ENCODE measurements around the gene SMYD2.

Gene SMYD2

GRCh38 chr1:214303141-214303930 is 22.4 kb downstream of the SMYD2 start:
- peak; percentile 30 to 44 for DNase-seq

DNA sequence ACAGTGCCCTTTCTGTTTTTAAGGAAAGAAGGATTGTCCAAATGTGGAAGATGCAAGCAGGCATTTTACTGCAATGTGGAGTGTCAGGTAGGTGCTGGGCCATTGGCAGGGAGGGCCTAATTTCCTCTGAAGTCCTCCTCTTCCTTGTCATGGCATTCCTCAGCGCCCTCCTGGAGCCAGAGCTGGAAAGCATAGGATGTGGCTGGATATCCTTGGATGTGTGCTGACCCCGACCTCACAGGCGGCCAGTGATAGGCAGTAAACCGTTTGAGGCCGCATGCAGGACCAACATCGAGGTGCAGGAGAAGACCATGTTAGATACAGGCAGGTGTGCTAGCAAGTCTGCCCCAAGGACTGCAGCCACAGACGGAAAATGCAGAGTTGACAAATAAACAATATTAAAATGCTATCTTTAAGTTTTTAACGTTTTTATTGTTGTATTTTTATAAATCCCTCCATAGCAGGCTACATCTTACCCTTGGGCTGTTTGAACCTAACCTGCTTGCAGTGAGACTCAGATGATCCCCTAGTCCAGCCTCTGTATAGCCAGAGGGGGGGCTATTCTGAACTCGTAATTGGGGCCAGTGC is 24.3 kb downstream of the SMYD2 start:
- DNase-seq = no peak

DNA sequence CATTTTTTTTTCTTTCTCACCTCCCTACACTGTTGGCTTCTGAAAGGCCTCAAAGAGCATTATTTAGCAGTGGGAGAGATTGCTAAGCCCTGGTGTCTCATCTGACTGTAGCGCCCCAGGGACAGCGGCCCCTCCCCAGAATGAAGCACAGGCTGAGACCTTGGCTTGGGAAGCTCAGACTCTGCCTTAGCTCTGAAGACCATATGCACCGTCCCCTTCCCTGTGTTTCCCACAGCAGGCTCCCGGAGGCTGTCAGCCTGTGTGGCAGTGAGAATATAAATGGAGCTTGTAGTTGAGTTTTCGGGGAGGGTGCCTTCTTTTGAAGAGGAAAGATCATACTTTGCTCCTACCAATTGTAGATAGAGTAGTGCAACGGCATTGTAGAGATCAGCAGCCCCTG is 25.3 kb downstream of the SMYD2 start:
- no peak for DNase-seq

DNA sequence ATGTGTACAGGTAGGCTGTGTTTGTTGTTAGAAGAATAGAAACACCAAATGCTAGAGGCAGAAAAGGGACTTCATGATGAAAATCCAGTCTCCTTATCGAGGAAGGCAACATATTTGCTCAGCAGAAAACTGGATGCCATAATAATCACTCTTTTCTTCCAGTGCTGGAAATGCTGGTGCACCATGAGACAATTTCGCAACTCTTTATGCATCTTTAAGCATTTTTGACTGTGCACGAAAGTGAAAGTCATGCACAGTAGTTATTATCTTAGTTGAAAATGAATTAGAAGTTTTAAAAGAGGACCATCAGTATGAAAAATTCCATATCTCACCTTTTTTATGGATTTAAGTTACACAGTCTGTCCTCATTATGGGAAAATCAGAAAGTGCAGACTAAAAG is 29.1 kb downstream of the SMYD2 start:
- DNase-seq = no peak

DNA sequence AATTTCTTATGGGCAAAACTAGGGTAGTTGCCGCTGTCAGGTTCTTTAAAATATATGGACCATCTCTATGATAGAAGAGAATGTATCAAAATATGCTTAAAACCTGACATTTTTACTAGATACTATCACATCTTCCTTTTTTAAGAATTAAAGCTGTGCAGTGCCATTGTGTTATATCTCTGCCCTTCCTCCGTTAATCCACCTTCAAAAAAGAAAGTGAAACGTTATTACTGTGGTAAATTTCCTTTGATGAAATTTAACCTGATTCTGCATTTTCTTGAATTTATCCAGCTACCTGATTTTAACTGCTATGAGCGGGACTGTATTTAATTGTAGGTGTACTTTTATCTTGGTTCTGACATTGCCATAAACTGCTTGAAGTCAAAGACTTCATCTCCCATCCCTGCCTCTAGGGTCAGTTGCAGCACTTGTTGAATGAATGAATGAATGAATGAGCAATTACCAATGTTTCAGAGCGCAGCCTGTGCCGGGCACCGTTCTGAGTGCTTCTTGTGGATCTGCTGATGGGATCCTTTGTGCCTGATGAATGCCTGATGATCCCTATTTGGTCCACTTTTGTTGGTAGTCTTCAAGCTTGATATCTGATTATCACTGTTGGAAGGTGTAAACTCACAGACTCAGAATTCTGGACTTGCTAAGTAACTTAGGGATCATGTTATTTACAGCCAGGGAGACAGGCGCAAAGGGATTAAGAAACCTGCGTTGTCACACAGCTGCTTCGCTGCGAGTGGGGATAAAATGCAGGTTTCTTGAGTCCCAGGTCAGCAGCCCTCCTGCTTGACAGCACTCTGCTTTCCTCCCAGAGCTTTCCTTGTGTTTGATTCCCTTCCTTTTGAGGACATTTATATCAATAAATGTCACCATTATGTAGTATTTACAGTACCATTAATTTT is 30.1 kb downstream of the SMYD2 start:
- no peak for DNase-seq

- DNase-seq = no peak
Observed at GRCh38 chr1:214312530-214313051, 31.6 kb downstream of the SMYD2 start.

GRCh38 chr1:214314178-214314843 is 33.4 kb downstream of the SMYD2 start:
- DNase-seq = no peak

- no peak for DNase-seq
Observed at GRCh38 chr1:214316593-214316992, 35.6 kb downstream of the SMYD2 start.

DNA sequence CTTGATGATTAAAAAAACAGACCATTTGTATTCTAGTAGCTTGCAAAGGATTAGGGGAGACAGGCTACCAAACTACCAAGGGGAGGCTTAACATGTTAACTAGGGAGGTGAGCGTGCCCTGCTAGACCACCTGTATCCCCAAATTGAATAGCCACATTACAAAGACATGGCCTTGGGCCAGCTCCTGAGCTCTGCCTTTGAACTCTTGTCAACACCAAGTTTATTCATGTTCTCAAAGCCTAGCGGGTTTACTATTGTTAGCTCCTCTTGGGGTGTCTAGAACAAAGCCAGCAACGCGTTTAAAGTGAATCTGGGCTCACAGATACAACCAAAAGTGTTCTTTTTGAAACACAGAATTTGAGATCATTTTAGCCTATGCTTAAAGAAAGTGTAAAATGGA is 36.3 kb downstream of the SMYD2 start:
- DNase-seq = no peak

DNA sequence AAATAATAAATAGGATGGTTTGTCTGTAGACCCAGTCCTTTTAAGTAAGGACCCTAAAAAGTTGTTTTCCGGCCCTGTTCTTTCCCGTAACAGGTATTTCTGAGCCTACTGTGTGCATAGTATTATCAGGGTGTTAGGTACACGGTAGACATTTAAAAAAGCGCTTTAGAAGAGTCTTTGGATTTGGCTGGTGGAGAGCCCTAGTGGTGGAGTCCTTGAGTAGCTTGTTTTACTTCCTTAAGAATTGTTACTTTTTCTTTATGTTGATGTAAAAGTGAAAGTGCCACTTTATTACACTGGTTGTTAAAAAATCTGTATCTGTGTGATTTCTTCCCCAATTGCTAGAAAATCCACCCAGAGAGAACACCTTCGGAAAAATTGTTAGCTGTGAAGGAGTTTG is 36.8 kb downstream of the SMYD2 start:
- peak; percentile 15 to 23 for DNase-seq

GRCh38 chr1:214318356-214318755 is 37.4 kb downstream of the SMYD2 start:
- no peak for DNase-seq

DNA sequence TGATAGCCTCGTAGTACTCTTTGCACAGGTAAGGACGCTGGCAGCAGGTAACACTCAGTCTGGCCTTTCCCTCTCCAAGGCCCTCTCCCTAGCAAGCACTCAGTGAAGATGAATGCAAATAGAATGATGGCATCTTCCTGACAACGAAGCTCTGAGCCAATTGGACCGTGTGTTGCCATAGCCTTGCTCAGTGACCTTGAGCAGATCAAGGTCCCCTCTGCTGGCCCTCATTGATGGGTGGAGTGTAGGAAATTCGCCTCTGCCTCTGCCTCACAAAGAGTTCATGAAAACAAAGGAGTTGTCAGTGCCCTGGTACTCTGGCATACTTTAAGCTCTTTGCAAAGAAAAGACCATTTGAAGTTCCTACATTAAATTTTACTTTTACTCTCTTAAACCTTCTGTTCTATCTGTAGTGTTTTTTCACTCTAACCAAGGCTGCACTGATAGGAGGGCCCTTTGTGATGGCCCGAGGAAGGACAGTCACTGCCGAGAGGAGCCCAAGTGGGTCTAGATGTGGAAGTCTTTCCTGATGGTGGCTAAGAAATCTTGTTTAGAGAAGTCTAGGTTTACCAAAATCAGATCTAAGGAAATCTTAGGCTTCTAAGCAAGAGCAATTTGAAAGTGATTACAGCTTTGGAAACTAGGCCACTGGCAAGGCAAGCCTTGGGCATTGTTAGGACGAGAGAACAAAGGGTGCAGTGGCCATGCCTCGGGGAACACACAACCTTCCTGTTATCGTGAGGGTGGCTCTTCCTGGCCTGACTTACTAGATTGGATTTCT is 38.2 kb downstream of the SMYD2 start:
- no peak for DNase-seq

DNA sequence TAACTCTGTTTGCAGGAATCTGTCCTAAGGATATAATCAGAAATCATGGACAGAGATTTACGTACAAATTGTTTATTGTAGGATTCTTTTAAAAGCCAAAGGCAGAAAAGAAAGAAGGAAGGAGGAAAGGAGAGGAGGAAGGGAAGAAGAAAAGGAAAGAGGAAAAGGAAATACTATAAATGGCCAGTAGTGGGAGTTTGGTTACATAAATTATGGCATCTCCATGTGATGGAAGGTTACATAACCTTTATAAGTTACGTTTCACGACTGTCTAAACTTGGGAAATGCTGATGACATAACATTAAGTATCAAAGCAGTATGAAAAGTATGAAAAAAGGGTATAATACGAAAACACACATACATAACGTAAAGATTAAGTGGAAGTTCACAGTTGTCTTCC is 39.0 kb downstream of the SMYD2 start:
- peak in 1 of 2 experiments; percentile 5 for DNase-seq

GRCh38 chr1:214321705-214322453 is 40.9 kb downstream of the SMYD2 start:
- no peak for DNase-seq

DNA sequence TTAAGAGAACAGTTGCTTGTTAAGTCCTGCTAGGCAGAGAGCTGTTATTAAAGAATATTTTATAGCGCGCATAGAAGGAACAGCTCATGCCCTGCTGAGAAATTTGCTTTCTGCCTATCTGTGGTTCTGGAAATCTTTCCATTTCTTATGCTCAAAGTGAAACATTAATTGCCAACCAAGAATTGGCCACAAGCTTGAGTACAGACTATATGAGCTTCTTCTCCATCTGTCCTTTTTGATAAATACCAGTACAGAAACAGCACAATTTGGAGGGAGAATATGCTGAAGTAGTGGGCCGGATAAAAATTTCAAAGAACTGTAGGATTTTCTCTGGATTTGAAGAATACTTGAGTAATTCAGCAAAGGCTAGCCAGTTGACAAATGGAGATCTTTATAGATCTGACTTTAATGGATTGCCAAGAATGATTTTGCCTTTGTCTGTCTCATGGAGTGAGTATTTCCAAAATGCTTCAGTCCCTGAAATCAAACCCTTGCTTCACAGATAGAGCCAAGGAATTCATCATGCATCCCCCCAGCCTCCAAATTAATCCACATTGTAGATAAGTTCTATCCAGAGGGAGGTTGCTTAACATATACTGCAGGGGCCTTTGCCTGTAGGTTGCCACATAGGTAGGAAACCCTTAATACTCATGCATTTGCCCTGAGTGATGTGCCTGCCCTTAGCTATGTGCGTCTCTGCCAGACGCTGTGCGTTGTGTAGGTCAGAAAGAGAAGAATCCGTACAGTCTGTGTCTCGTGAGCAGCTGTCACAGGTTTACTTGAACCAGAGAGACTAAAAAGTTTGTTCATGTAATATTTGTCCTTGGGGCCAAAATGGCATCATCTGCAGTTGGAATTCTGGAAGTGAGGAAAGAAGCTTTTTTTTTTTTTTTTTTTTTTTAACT is 44.2 kb downstream of the SMYD2 start:
- no peak for DNase-seq

DNA sequence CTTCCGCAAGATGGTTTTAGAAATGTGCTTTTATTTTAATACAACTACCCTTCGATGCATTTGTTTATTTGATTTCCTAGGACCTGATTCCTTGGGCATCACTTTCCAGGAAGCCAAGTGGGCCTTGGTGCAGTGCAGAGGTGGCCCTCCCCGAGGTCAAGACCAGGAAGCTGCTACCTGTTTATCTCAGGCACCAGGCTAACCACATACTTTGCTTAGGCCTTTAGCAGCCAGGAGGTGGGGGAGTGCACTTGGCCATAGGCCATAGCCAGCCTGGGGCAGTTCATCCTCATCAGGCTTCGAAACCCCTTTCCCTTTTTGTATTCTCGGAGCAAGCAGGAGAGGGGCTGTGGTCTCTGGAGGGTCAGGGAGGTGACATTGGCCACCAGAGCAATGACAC is 45.4 kb downstream of the SMYD2 start:
- DNase-seq = no peak

DNA sequence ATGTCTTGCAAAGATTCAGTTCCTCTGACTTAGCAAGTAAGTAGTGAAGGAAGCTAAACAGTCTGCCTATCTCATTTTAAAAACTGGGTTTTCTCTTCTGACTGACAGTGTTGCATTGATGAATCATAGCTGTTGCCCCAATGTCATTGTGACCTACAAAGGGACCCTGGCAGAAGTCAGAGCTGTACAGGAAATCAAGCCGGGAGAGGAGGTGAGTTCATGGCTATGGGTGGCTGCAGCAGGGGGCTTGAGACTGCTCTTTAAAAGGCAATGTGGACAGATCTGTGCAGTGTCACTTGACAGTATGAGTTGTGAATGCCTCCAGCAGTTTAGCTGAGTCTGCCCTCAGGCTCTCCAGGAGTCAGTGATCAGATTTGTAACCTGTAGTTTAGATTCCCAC is 46.6 kb downstream of the SMYD2 start:
- no peak for DNase-seq

- peak; percentile 65 to 83 for DNase-seq
Observed at GRCh38 chr1:214328770-214329469, 48.0 kb downstream of the SMYD2 start.

GRCh38 chr1:214329470-214330220 is 48.7 kb downstream of the SMYD2 start:
- DNase-seq = no peak
